ENCODE measurements around the gene DNAJC17.
A peak's percentile ranks its signal among the peaks of the same experiment; 100 is the strongest.

DNAJC17 gene

GRCh38 chr15:40796512-40796911 lies 10.8 kb downstream of the DNAJC17 start:
- Histone ChIP-seq H3K27ac (peak overlapping the region in 7 of 21 experiments; percentile 9 to 25 (median 11)), H3K4me3 (no peak overlapping the region)

GRCh38 chr15:40796041-40796440 lies 11.2 kb downstream of the DNAJC17 start:
- H3K27ac ChIP-seq: peak overlapping the region in 5 of 21 experiments; percentile 6 to 25 (median 10)
- H3K4me3 ChIP-seq: no peak overlapping the region

GRCh38 chr15:40793216-40793989 lies 13.9 kb downstream of the DNAJC17 start:
- peak overlapping the region in 1 of 21 experiments; percentile 36 for H3K27ac ChIP-seq
- no peak overlapping the region for H3K4me3 ChIP-seq

- H3K4me3 ChIP-seq: no peak overlapping the region
- no peak overlapping the region for H3K27ac ChIP-seq
These were observed 14.9 kb downstream of the DNAJC17 start for GRCh38 chr15:40792394-40792793.

GRCh38 chr15:40790718-40791117 lies 16.6 kb downstream of the DNAJC17 start:
- no peak overlapping the region for H3K27ac ChIP-seq

GRCh38 chr15:40789999-40790398 lies 17.3 kb downstream of the DNAJC17 start:
- Histone ChIP-seq H3K4me3 (no peak overlapping the region), H3K27ac (no peak overlapping the region)

More at GRCh38 chr15:40790718-40791117, 16.6 kb downstream of the DNAJC17 start:
- no peak overlapping the region for H3K4me3 ChIP-seq

GRCh38 chr15:40789119-40789518 lies 18.2 kb downstream of the DNAJC17 start:
- H3K4me3 ChIP-seq: no peak overlapping the region
- H3K27ac ChIP-seq: peak overlapping the region in 6 of 21 experiments; percentile 0 to 58 (median 29)

- Histone ChIP-seq H3K27ac (peak overlapping the region in 17 of 21 experiments; percentile 6 to 74 (median 48)), H3K4me3 (no peak overlapping the region)
These were observed 19.3 kb downstream of the DNAJC17 start for GRCh38 chr15:40787991-40788390.

GRCh38 chr15:40787344-40787841 lies 19.9 kb downstream of the DNAJC17 start:
- H3K4me3 ChIP-seq: no peak overlapping the region

GRCh38 chr15:40785814-40786213 lies 21.5 kb downstream of the DNAJC17 start:
- Histone ChIP-seq H3K4me3 (no peak overlapping the region), H3K27ac (peak overlapping the region in 13 of 21 experiments; percentile 4 to 74 (median 28))

More at GRCh38 chr15:40787344-40787841, 19.9 kb downstream of the DNAJC17 start:
- H3K27ac ChIP-seq: peak overlapping the region in 15 of 21 experiments; percentile 6 to 74 (median 54)

GRCh38 chr15:40785164-40785563 lies 22.1 kb downstream of the DNAJC17 start:
- Histone ChIP-seq H3K27ac (peak overlapping the region in 8 of 21 experiments; percentile 4 to 54 (median 23)), H3K4me3 (no peak overlapping the region)

GRCh38 chr15:40782609-40783227 lies 24.6 kb downstream of the DNAJC17 start:
- Histone ChIP-seq H3K27ac (no peak overlapping the region), H3K4me3 (no peak overlapping the region)

GRCh38 chr15:40776537-40777141 lies 30.6 kb downstream of the DNAJC17 start:
- Histone ChIP-seq H3K4me3 (no peak overlapping the region), H3K27ac (peak overlapping the region in 11 of 21 experiments; percentile 8 to 74 (median 60))

GRCh38 chr15:40775740-40776536 lies 31.3 kb downstream of the DNAJC17 start:
- peak overlapping the region in 10 of 21 experiments; percentile 8 to 74 (median 60) for H3K27ac ChIP-seq
- no peak overlapping the region for H3K4me3 ChIP-seq

GRCh38 chr15:40775007-40775406 lies 32.3 kb downstream of the DNAJC17 start:
- Histone ChIP-seq H3K27ac (no peak overlapping the region), H3K4me3 (no peak overlapping the region)

GRCh38 chr15:40773902-40774301 lies 33.4 kb downstream of the DNAJC17 start:
- no peak overlapping the region for H3K27ac ChIP-seq

GRCh38 chr15:40773496-40773895 lies 33.8 kb downstream of the DNAJC17 start:
- no peak overlapping the region for H3K27ac ChIP-seq
- no peak overlapping the region for H3K4me3 ChIP-seq

More at GRCh38 chr15:40773902-40774301, 33.4 kb downstream of the DNAJC17 start:
- H3K4me3 ChIP-seq: no peak overlapping the region

- H3K4me3 ChIP-seq: no peak overlapping the region
- peak overlapping the region in 4 of 21 experiments; percentile 35 to 83 (median 60) for H3K27ac ChIP-seq
These were observed 35.3 kb downstream of the DNAJC17 start for GRCh38 chr15:40772014-40772413.

- peak overlapping the region in 7 of 21 experiments; percentile 71 to 83 (median 75) for H3K27ac ChIP-seq
These were observed 36.0 kb downstream of the DNAJC17 start for GRCh38 chr15:40771242-40771641.

More at GRCh38 chr15:40771242-40771641, 36.0 kb downstream of the DNAJC17 start:
- no peak overlapping the region for H3K4me3 ChIP-seq
